DMS79 (cell line): Measurements from ENCODE around the gene CCDC93.
"Not testable (repeated sequence)": the region's sequence is repeated elsewhere in the genome, so short reads cannot be mapped to it uniquely, and the experiment has no call there.

ENCODE experiments used
- DNase-seq: peaks from one replicate; lab custom pipeline; 2025; lab: John Stamatoyannopoulos, UW

The CCDC93 gene

DNA sequence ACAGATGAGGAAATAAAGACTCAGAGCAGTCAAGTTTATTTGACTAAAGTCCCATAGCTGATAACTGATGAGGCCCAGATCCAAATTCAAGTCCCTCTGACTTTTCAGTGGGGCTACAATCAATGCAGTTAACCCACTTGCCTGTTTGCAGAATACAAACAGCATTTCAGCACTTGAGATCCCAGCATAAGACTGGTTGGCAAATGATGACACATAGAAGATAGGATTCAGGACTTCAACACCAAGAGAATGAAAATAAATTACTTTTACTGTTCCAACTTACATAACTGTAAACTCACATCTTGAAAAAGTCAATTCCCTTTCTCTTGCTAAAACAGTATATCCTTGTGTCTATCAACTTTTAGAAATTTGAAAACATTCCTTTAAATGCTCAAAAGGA lies 61.2 kb downstream of the CCDC93 start:
- DNase-seq, result no peak

DNA sequence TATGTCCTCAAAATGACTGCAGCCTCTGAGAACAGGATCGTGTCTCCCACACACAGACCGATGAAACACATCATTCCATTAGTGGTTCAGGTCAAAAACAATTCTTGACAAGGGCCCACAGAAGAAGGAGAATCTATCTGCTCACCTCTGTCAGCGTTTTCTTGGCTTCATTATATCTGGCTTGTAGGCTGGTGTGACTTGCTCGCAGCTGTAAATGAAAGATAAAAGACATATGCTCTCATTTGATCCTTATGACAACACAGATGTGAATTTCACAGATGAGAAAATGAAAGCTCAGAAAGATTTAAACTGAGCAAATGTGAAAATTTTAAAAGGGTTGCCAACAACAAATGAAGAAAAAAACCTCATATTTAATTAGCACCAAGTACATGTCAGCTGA lies 61.6 kb downstream of the CCDC93 start:
- no peak for DNase-seq

DNA sequence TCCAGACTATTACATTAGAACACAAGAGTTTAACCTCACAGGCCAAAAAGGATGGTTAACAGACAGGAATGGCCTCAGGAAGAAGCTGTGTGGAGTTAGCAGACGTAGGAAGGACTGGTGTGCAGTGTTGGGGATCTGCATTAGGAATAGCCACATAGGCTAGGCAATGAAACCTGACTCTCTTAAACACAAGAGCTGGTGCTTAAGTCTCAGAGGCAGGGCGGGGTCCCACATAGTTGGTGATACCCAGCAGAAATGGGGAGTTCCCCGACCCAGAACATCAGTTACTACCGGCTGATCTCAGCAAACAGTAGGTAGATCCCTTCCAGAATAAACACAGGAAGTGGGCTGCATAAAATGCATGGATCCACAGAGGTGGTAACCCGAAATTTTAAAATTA lies 64.1 kb downstream of the CCDC93 start:
- no peak for DNase-seq

DNA sequence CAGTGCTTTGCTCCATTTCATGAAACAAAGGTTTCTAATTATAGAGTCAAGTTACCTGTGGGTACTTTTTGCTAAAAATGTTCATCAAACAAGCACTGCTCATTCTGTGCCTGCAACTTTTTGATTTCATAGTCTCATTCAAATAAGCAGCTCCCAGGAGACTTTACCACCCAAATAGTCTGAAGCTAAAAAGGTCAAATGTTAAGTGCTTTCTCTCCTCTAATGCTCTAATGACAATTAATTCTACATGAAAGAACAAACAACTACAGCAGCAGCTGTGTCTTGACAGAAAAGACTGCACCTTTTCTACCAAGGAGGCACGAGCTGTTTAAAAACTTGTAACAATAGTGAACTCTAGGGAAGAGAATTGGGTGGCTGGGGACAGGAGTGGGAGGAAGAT lies 65.3 kb downstream of the CCDC93 start:
- DNase-seq, result no peak

DNA sequence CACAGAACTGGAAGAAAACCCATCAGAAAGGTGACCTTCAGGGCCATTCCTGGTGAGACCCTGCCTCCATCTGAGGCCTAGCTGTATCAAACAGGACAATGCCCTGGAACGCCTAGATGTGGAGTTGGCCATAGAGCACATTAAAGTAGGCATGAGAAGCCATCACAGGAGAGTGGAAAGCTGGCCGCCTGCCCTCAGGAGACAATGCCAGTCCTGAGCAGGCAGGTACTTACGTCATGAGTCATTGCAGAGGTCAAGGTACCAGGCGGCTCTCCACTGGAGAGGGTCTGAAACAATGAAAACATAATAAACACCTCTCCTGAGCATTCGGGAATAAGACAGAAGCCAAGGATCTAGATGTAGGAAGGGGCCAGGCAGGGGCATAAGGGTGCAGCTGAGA lies 68.6 kb downstream of the CCDC93 start:
- DNase-seq, result no peak

DNA sequence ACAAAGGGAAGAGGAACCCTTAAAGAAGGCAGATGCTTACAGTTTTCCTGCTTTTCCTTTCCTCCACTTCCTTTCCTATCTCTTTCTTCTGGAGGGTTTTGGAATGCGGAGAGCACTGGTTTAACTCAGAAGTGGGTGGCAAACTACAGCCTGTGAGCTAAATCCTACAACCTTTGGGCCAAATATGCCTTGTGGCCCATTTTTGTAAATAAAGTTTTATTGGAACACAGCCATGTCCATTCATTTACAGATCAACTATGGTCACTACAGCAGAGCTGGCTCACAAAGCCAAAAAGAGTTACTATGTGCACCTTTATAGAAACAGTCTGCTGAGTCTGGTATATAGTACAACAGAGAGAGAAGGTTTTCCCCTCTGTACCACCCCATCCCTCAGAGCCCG lies 69.1 kb downstream of the CCDC93 start:
- DNase-seq, result no peak

DNA sequence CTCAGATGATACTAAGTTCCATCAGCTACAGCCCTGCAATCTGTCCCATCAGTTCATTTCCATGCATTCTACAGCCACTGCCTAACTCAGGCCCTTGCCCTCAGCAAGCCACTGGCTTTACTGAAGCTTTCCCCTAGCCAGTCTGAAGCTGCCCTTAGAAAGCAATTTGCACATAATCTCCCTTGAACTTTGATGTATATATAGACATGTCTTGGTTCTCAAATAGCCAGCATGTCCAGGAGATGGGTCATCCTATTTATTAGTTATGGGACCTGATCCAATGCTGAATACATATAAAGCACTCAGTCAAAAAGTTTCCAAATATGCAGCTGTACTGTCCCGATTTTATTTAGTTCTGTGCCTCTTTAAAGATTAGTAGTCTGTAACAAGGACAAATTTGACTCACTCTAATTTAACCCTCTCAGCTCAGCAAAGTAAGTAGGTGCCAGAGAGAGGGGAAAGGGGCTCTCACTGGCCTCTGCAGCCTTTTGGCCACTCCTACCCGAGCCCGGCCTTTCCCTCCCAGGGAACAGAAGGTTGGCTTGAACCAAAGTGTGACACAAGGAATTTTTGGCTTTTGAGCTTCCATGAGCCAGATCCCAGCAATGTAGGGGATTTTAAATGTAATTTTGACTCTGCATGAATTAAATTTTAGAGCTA lies 70.7 kb downstream of the CCDC93 start:
- no peak for DNase-seq

DNA sequence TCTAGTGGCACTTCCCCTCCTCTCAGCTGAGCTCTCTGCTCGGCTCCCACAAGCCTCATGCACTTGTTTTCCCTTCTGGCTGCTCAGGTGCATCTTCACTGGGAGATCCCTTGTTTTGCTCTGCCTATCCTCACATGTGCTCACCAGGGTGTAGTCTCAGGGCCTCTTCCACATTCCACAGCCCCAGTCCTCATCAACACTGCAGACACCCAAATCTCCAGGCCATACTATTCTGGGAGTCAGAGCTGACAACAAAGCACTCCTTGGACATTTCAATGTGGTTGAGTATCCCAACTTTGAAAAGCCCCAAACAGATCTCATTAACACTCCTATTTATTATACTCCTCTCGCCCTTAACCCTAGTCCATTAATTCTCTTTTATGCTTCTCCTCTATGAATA lies 71.3 kb downstream of the CCDC93 start:
- DNase-seq, result no peak

DNA sequence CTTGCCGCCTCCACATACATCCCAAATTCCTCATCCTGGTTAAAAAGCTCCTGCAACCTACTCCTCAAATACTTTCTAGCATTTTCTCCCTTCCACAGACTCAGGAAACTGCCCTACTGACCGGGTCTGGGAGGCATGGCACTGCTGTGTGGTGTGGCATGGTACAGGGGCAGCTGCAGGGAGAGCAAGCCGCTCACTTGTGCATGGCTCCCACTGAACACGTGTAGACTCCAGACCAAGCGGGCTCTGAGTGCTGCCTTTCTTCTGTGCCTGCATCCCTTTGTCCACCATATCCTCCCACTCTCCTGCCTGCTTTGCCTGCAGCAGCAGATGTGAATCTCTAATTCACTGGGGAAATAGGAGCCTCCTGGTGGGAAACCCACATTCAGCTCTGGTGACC lies 72.2 kb downstream of the CCDC93 start:
- DNase-seq, result no peak

DNA sequence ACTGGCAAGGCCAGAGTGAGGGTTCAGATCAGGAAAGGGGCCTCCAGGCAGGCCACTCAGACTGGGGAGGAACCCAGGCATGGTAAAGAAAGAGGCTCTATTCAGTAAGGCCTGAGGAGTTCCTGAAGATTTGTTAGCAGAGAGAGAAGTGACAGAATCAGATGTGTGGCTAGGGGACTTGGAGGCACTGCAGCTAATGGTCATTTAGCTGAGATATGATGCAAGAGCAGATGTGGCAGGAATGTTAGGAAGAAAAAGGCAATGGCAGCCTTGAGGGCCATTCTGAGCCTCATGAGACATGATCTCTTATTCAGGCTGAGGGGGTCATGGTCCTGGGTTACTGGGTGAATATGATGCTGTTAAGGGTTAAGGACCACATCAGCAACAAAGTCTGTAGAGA lies 73.4 kb downstream of the CCDC93 start:
- no peak for DNase-seq

DNA sequence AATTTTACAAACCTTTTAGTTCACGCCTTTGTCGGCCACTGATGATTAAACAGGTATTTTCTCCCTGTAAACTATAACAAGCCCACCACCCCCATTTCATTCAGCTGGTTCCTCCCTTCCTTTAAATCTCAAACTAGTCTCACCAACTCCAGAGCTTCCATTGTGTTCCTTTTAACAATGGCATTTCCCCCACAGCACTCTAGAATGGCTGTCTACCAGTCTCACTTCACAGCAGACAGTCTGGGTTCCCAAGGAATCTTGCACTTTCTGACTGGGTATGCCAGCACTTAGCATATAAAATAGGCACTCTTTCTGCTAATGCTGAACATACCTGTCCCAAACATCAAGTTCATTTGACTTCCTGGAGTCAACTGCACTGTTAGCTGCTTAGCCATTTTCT lies 75.3 kb downstream of the CCDC93 start:
- DNase-seq, result no peak

DNA sequence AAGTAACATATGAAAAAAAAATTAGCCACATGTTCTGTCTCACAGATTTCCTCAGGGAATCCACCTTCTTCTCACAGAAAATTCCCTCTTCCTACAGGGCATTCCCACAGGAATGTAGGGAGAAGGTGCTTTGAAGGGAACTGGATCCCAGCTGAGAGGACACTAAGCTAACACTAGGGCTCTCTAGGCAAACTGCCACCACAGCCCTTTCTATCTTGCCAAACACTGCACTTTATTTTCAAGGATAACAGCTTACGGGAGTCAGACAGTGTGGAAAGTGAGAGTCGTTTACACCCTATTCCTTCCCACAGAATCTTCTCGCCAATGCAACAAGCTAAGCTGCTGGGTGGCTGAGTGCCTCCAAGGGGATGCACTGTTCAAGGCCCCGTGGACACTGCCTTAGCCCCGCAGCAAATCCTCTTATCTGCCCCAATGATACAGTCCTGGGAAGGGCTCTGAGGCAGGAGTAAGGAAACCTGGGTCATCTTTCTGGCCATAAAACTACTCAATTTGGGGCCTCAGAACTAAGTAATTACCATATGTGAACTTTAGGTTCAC lies 76.9 kb downstream of the CCDC93 start:
- DNase-seq, result no peak

DNA sequence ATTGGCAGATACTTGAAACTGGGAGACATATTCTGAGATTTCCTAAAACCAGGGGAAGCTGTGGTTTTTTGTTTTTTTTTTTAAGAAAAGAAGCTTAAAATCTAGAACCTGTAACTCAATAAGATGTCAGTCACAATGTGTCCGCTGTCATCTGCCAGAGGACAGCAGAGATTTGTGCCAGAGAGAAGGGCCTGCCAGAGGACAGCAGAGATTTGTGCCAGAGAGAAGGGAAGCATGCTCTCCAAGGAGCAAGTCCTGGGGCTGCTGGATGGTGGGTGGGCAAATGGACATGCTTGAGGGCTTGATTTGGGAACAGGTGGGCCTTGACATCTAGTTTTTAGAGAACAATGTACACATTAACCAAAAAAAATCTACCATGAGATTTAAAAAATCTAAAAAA lies 77.9 kb downstream of the CCDC93 start:
- DNase-seq, result no peak

DNA sequence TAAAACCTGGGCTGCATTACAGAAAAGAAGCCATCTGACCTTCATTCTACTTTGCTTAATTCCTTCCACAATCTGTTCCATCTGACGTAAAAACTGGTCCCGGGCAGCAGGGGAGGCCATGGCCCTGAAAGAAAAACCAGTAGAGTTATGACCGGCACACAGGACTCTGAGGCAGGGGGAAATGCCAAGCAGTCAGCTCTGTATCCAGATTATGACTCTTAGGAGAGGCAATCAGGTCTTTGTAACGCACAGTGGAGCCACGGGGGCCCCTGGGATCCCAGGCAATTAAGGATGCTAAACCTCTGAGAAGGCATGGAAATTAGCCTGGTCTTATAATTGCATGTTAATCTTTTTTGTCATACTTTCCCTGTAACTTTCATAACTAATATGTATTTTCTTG lies 78.4 kb downstream of the CCDC93 start:
- DNase-seq, result no peak

DNA sequence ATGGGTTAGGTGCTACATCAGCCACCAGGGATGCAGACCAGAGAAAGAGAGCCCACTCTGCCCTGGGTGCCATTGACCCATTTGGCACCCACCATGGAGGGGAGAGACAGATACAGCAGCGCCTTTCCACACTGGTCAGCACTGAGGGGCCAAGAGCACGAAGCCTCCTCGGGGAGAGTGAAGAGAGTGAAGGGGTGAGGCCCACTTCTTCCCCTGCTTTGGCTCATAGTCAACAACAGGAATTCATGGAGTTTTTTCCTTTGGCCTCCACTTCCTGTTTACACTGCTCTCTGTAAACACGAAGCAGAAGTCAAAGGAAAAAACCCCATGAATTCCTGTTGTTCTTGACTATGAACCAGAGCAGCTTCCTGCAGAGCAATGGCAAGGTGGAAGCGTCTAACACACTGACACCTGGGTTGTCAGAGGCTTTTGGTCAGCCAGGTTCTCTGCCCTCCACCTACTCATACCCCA lies 80.0 kb downstream of the CCDC93 start:
- DNase-seq, result no peak

DNA sequence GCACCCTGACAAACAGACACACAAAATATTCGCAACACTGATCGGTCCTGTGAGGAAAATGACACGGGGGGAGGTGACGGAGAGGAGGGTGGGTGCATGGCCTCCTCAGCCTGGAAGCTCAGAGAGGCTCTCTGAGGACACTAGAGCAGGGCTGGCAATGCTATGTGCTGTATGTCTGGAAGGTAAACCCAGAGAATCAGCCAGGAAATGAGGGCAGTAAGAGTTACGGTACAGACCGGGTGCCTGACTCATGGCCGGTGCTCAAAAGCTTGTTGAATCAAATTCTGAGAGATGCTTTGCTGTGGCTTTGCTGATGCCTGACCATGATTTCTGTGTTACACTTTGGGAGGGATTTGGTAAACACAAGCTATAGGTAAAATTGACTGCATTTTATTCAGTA lies 81.9 kb downstream of the CCDC93 start:
- no peak for DNase-seq

DNA sequence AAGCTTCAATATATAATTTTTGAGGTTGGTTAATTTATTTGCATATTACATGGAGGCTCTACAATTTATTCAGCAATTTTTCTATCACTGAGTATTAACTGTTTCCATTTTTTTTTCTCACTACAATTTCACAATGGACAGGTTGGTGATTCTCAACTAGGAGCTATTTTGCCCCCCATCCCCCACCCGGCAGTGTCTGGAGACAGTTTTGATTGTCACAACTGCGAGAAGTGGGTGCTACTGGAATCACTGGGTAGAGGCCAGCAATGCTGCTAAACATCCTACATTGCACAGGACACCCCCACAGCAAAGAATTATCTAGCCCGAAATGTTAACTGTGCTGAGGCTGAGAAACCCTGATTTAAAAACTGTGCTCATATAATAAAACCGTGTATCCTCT lies 82.6 kb downstream of the CCDC93 start:
- no peak for DNase-seq

DNA sequence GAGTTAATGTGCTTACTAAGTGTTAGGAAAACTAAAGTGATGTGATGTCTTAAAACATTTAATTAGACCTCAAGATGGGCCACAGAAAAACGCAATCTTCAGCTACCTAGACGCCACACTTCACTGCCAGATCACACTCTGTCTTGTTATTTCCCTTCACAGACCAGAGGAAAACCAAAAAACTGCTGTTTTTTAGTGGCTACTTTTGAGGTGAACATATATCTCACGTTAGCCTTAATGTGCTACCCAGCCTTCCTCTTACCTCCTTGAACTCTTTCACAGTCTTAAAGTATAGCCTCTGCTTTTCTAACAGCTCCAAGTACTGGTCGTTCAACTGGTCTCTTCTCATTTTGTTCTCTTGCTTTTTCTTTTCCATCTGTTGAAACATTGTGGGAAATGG lies 83.1 kb downstream of the CCDC93 start:
- DNase-seq, result no peak

DNA sequence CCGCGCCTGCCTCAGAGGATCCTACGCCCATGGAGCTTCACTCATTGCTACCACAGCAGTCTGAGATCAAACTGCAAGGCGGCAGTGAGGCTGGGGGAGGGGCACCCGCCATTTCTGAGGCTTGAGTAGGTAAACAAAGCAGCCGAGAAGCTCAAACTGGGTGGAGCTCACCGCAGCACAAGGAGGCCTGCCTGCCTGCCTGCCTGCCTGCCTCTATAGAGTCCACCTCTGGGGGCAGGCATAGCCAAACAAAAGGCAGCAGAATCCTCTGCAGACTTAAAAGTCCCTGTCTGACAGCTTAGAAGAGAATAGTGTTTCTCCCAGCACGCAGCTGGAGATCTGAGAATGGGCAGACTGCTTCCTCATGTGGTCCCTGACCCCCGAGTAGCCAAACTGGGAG lies 90.4 kb downstream of the CCDC93 start:
- not testable (repeated sequence) for DNase-seq

DNA sequence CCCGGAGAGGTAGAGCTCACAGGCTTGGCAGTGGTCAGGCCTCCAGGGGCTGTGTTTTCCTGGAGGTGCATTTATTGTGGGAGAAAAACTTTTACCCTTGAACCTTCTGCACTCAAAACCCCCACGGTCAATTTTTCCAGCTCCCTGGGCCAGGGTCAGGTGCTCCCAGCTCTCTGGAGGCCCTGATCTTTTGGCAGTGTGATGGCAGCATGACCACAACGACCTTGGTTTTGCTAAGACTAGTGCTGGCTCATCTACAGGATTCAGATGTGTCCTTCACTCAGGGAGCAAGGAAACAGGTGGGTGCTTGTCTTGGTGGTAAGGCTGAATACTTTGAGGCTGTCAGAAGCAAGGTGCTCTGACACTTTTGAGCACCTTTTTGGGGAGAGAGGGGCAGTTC lies 92.3 kb downstream of the CCDC93 start:
- DNase-seq, result no peak

DNA sequence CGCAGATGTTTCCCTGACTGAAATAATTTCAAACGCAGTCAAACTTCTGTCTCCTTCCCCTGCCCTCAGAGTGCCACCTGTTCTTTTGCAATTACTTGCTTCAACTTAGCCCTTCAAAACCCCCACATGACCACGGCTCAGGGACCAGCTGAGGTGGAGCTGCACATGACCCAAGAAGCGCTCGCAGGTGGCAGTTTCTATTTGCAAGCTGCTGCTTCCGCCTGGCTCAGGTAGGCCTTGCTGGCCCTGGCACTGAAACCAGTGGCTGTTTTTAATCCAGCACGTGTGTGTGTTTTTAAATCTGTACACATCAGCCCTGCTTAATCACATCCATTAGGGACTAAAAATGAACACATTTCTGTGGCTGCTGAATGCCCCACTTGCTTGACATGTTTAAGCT lies 95.3 kb downstream of the CCDC93 start:
- DNase-seq, result no peak

DNA sequence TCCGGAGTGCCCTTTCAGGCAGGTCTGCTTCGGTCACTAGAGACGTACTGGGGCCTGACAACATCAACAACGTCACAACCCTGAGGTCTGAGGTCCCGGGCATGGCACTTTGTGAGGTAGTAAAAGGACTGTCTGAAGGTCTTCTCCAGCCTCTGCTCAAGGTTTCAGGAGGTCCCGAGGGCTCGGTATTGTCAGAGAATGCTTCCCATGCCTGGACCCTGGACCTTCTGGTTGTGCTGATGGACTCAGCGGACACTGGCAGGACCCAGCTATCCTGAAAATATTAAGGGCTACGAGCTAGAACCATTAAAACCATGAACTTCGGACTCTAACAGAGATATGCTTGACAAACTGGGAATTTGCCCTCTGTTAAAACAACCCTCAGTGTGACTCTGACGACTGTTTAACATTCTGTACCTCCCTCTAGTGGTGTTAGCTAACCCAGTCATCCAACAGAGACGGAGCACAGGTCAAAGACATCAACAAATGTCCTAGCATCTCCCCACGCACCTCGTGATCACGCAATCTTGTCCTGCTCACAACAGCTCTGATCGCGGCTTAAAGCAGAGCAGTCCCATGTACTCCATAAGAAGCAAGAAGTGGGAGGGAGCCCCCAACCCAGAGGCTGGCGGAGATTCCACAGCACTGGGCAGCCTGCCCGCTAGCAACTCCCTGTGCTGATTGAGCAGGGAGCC lies 96.5 kb downstream of the CCDC93 start:
- no peak for DNase-seq

DNA sequence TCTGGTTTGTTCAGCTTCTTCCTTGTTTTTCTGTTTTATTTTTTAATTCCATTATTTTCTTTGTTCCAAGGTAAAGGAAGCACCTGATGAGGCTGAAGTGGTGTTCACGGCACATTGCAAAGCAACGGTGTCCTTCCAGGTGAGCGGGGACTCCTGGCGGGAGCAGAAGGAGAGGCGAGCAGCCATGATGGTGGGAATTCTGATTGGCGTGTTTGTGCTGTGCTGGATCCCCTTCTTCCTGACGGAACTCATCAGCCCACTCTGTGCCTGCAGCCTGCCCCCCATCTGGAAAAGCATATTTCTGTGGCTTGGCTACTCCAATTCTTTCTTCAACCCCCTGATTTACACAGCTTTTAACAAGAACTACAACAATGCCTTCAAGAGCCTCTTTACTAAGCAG lies 110.9 kb downstream of the CCDC93 start:
- DNase-seq, result no peak

DNA sequence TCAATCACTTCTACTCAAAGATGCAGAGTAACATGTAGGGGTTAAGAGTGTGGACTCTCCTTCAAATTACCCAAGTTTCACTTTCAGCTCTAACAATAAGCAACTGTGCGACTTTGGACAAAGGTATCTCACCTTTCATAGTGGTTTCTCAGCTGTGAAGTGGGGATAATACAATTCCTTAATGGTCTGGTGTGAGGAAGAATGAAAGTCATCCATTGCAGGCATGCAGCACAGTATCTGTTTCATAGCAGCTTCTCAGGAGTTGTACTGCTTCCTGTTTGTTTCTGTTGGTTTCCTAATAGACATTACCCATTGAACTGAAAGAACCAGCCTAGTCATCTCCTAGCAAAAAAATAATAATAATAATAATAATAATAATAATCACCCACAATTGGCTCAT lies 125.0 kb downstream of the CCDC93 start:
- DNase-seq, result no peak
